MM.1S (cell line): ENCODE data around the gene COA3.

Experiments used
- CTCF ChIP-seq: fragments of 300-600 bp; sonication (generic); IDR thresholded peaks from 2 replicates; pipeline ENCODE4 v1.5.1; 2016; ENCODE audit warnings: antibody characterized with exemption, low read length, mixed read lengths
- EZH2 ChIP-seq: fragments of 300-600 bp; sonication (generic); optimal IDR thresholded peaks from 2 replicates; pipeline ENCODE3; 2017; ENCODE audit warnings: low read depth, mild to moderate bottlenecking, antibody characterized with exemption, low read length, mixed read lengths
- EZH2phosphoT487 ChIP-seq: fragments of 300-600 bp; sonication (generic); IDR thresholded peaks from 2 replicates; pipeline ENCODE4 v1.6.1; 2018; ENCODE audit warnings: antibody characterized with exemption, low read length

GRCh38 chr17:42784811-42785592 is 13.5 kb downstream of the COA3 start:
- TF ChIP-seq CTCF (no peak), EZH2 (no peak), EZH2phosphoT487 (no peak)
